HepG2 (cell line): ENCODE measurements around the gene SEMA3B. TPM values are rescaled to one million over a fixed set of nuclear protein-coding genes. Genes with fewer than 3 reads are reported as not detected.

Source experiments
- ATAC-seq: fragments of 200-7000 bp; cut with Tn5 transposase; 3 replicates; pipeline ENCODE4 v1.9.1; 2020; ENCODE audit warnings: mild to moderate bottlenecking, moderate library complexity
- BruUV-seq: library from RNA; stranded (reverse); fragments of 400-500 nt; replicated peaks from 2 replicates; lab custom pipeline; 2021; lab: Mats Ljungman, UMichigan
- CTCF ChIA-PET: fragments of 300-600 bp; formaldehyde crosslinking; extraction: SDS; loops from one replicate; lab custom pipeline; 2021; ENCODE audit warnings: low total read pairs, inconsistent platforms, low intra/inter-chr PET ratio; lab: Yijun Ruan, JAX
- POLR2A ChIA-PET: fragments of 350-600 bp; sonication (Branson Sonifier 250); formaldehyde crosslinking; loops from one replicate; lab custom pipeline; 2020; ENCODE audit warnings: antibody characterized with exemption, inconsistent platforms; lab: Yijun Ruan, JAX
- DNase-seq: peaks from one replicate; pipeline ENCODE4 v3.0.0-alpha.2; 2015; ENCODE audit warnings: low spot score
- FAIRE-seq: peaks from 3 replicates; lab custom pipeline; 2011; peaks lifted over from hg19 to GRCh38; lab: Jason Lieb, UNC
- H2AFZ ChIP-seq: one replicate; pipeline ENCODE4 v1.6.1; 2011; ENCODE audit warnings: low read length, inconsistent platforms
- H3K27ac ChIP-seq: fragments of 300-600 bp; 3 replicates; pipeline ENCODE4 v1.8.0; 2011; ENCODE audit warnings: mixed run types, mild to moderate bottlenecking, mixed read lengths, low read length, inconsistent platforms; ENCODE audit not compliant: insufficient read depth; ENCODE audit errors: extremely low read length
- H3K27me3 ChIP-seq, 2 experiments: fragments of 200-600 bp in 1 of 2; 2 replicates in 1 of 2; 3 replicates in 1 of 2; pipeline versions ENCODE4 v1.6.0 to v1.8.0; 2011; ENCODE audit warnings: low read length in 2 of 2, mild to moderate bottlenecking in 2 of 2, moderate library complexity in 2 of 2, inconsistent platforms in 1 of 2; ENCODE audit not compliant: insufficient read depth in 2 of 2, control insufficient read depth in 1 of 2
- H3K36me3 ChIP-seq, 2 experiments: fragments of 200-600 bp in 1 of 2; replicated peaks in 1 of 2; 2 replicates in 1 of 2; 3 replicates in 1 of 2; pipeline versions ENCODE4 v1.5.1 to v1.8.0; 2011; ENCODE audit warnings: low read length in 2 of 2, inconsistent platforms in 1 of 2; ENCODE audit not compliant: insufficient read depth in 2 of 2, control insufficient read depth in 1 of 2
- H3K4me1 ChIP-seq: 2 replicates; pipeline ENCODE4 v1.5.1; 2012; ENCODE audit warnings: low read length, inconsistent platforms; ENCODE audit not compliant: insufficient read depth
- H3K4me2 ChIP-seq: 2 replicates; pipeline ENCODE4 v1.6.0; 2011; ENCODE audit warnings: low read depth, low read length, inconsistent platforms
- H3K4me3 ChIP-seq, 3 experiments: fragments of 200-600 bp in 1 of 3; sonication (generic), shearing (Covaris generic) in 1 of 3; replicated peaks in 1 of 3; 2 replicates each; pipeline ENCODE4 v1.5.1; 2011 to 2016; ENCODE audit warnings: low read length in 3 of 3, inconsistent platforms in 2 of 3, low read depth in 2 of 3, mild to moderate bottlenecking in 2 of 3, control low read depth in 1 of 3, mixed read lengths in 1 of 3; ENCODE audit not compliant: insufficient read depth in 1 of 3
- H3K79me2 ChIP-seq: one replicate; pipeline ENCODE4 v1.6.1; 2011; ENCODE audit warnings: low read length, inconsistent platforms; ENCODE audit not compliant: insufficient read depth
- H3K9ac ChIP-seq: 2 replicates; pipeline ENCODE4 v1.6.0; 2011; ENCODE audit warnings: mild to moderate bottlenecking, low read depth, low read length, inconsistent platforms; ENCODE audit not compliant: insufficient read depth
- H3K9me3 ChIP-seq: 2 replicates; pipeline ENCODE4 v1.5.1; 2012; ENCODE audit warnings: mild to moderate bottlenecking, low read length
- H4K20me1 ChIP-seq: 2 replicates; pipeline ENCODE4 v1.6.0; 2011; ENCODE audit warnings: inconsistent platforms, mild to moderate bottlenecking, low read length, moderate library complexity; ENCODE audit not compliant: insufficient read depth
- EEA1 ChIP-seq: sonication (generic); formaldehyde crosslinking; IDR thresholded peaks from 2 replicates; pipeline ENCODE4 v1.5.1; 2020; ENCODE audit warnings: mild to moderate bottlenecking, missing genetic modification reagents, borderline replicate concordance
- EED ChIP-seq: sonication (generic); formaldehyde crosslinking; IDR thresholded peaks from 2 replicates; pipeline ENCODE4 v1.5.0; 2020; ENCODE audit warnings: mild to moderate bottlenecking, missing genetic modification reagents
- HNRNPL ChIP-seq: fragments of 200-400 bp; formaldehyde crosslinking; IDR thresholded peaks from 2 replicates; pipeline ENCODE4 v1.6.1; 2017; ENCODE audit warnings: mild to moderate bottlenecking, low read depth, low read length
- PHF5A ChIP-seq: IDR thresholded peaks from one replicate; pipeline ENCODE4 v1.6.1; 2018; ENCODE audit warnings: low read depth, missing genetic modification reagents; ENCODE audit not compliant: unreplicated experiment
- PRMT3 ChIP-seq: sonication (generic); formaldehyde crosslinking; IDR thresholded peaks from 2 replicates; pipeline ENCODE4 v1.8.1; 2022; ENCODE audit warnings: low read depth, mild to moderate bottlenecking, moderate library complexity, missing genetic modification reagents, borderline replicate concordance
- ZBTB38 ChIP-seq: sonication (generic); formaldehyde crosslinking; IDR thresholded peaks from 2 replicates; pipeline ENCODE4 v1.5.1; 2020; ENCODE audit warnings: mild to moderate bottlenecking, missing genetic modification reagents
- ZNF232 ChIP-seq: sonication (generic); formaldehyde crosslinking; IDR thresholded peaks from 2 replicates; pipeline ENCODE4 v1.4.0; 2020; ENCODE audit warnings: missing genetic modification reagents, borderline replicate concordance
- ZNF777 ChIP-seq: sonication (generic); formaldehyde crosslinking; IDR thresholded peaks from 2 replicates; pipeline ENCODE4 v1.4.0; 2020; ENCODE audit warnings: missing genetic modification reagents
- ZSCAN21 ChIP-seq: sonication (generic); formaldehyde crosslinking; IDR thresholded peaks from 2 replicates; pipeline ENCODE4 v1.8.0; 2022; ENCODE audit warnings: mild to moderate bottlenecking, missing genetic modification reagents, moderate library complexity, borderline replicate concordance
- WGBS: methylation state at CpG from one replicate; pipeline ENCODE4 v1.1.6; 2017; ENCODE audit warnings: low lambda C conversion rate; 5-methylcytosine and 5-hydroxymethylcytosine counted together
- in situ Hi-C: cut with HindIII; loops from 2 replicates; pipeline ENCODE4 v1.10.0; 2017; ENCODE audit warnings: low pct_unique_long_range_greater_than_20kb; ENCODE audit not compliant: extremely low pct_ligation_motif_present
- intact Hi-C: fragments of 100-400 bp; cut with micrococcal nuclease; formaldehyde crosslinking; loops from one replicate; pipeline ENCODE4 v1.10.0; 2022; ENCODE audit not compliant: unreplicated experiment
- polyA plus RNA-seq, 8 experiments: library from polyadenylated mRNA; depleted of rRNA in 3 of 8; stranded (reverse) in 7 of 8; unstranded in 1 of 8; fragments of >200 nt; fragmentation: Illumina TruSeq in 4 of 8; extraction: Trizol in 4 of 8; gene quantifications; 2 replicates each; pipeline versions ENCODE4 v1.2.1 to v1.2.3, GENCODE V29; 2011 to 2016; ENCODE audit warnings: low read depth in 4 of 8, missing spikeins in 1 of 8, mixed read lengths in 1 of 8; ENCODE audit not compliant: insufficient read depth in 1 of 8
- total RNA-seq, 5 experiments: library from RNA; depleted of rRNA; stranded (reverse); fragments of >200 nt; fragmentation: Illumina TruSeq; extraction: Trizol; gene quantifications; 2 replicates each; pipeline ENCODE4 v1.2.3, GENCODE V29; 2016; ENCODE audit warnings: low read depth in 1 of 5
- TF ChIP-seq, protein P1 (sequence below): sonication (generic); formaldehyde crosslinking; IDR thresholded peaks from 2 replicates; pipeline ENCODE4 v1.5.0; 2020; ENCODE audit warnings: mild to moderate bottlenecking, missing genetic modification reagents
- TF ChIP-seq, protein P2 (sequence below): sonication (generic); formaldehyde crosslinking; IDR thresholded peaks from 2 replicates; pipeline ENCODE4 v1.9.0; 2021; ENCODE audit warnings: mild to moderate bottlenecking, missing genetic modification reagents
- TF ChIP-seq, protein P3 (sequence below): sonication (generic); formaldehyde crosslinking; IDR thresholded peaks from 2 replicates; pipeline ENCODE4 v1.5.0; 2020; ENCODE audit warnings: missing genetic modification reagents, mild to moderate bottlenecking, borderline replicate concordance

SEMA3B gene
- total and polyA plus RNA-seq, 2 of the 13 experiments (the other 11 are each of a cell fraction or from before 2014, with no cell fraction given), result 93.2 to 158 TPM

DNA sequence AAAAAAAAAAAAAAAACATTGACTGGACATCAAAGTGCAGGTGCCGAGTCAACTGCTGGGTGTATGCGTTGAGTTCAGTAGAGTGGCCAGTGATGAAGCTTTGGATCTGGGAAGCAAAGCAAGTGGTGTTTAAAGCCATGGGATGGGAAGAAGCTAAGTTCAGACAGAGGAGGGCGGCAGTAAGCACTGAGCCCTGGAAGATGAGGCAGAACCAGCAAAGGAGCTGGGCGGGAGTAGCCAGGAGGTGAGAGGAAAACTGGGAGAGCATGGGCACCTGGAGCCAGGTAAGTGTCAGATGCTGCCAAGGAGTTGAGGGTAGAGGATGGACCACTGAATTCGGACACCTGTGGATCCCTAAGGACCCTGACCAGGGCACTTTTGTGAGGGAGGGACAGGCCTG is 44.3 kb upstream of the SEMA3B start (continued):
- TF ChIP-seq PRMT3 (CRISPR knock-in tag), result no peak

DNA sequence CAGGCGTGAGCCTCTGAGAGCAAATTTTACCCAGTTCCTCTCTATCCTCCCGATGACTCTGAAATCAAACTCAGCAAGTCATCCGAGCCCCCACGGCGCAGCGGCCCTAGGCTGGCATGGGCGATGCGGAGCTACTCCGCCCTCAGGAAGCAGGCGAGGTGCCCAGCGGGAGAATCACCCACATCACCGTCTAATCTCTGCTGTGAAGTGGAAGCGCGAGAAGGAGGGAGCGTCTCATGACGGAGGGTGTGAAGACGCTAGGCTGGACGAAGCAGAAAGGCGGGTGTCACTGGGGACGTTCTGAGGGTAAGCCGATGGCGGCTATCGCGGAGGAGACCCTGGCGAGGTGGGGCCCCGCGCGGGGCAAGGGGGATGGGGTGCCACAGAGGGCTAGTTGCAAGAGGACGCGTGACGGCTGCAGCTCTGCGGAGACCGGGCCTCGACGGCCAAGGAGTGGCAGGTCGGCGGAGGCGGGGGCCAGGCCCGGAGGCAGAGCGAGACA is 42.0 kb upstream of the SEMA3B start:
- H3K9me3 ChIP-seq, result no peaks in the 10 kb centered on the region
- 67% methylated on average over 24 of the region's 40 CpGs for WGBS
- no peaks in the 10 kb centered on the region for H3K79me2 ChIP-seq
- peak overlapping the region in 2 of 3 experiments; percentile 58 to 88; a peak in 5 of 6 replicates for H3K4me3 ChIP-seq
- in situ Hi-C loops, result loop anchor here (5.0 kb wide), 2 partner anchors 35 to 45 kb away; partner anchors contain the start of gene GNAT1
- no peaks in the 10 kb centered on the region for H4K20me1 ChIP-seq
- DNase-seq (no peak), ATAC-seq (no peak), FAIRE-seq (no peak)
- H3K4me1 ChIP-seq, result peaks cover 79% of the 10 kb centered on the region
- intact Hi-C loops, result loop anchor here (1.0 to 5.0 kb wide), 3 partner anchors 19 to 45 kb away; no protein-coding TSS in a partner anchor
- peak overlapping the region; percentile 73 for H3K4me2 ChIP-seq
- ChIA-PET CTCF (interaction anchor here (1.1 to 9.0 kb wide), 7 partner anchors 17 to 94 kb away, joined by 3 to 265 read pairs (median 26); partner anchors contain the start of gene GNAT1), POLR2A (interaction anchor here (1.4 to 7.3 kb wide), 8 partner anchors 9 to 44 kb away, joined by 4 to 117 read pairs (median 12); partner anchors contain the start of genes GNAI2 and SEMA3B)
- no peaks in the 10 kb centered on the region for H3K27me3 ChIP-seq
- no TSS peak for BruUV-seq
- peak overlapping the region; percentile 28 for H2AFZ ChIP-seq
- no peak overlapping the region for H3K27ac ChIP-seq
- H3K9ac ChIP-seq, result peak overlapping the region; percentile 37; the same call in 1 of the 2 replicates
- no peaks in the 10 kb centered on the region for H3K36me3 ChIP-seq
- TF ChIP-seq PHF5A (CRISPR knock-in tag) (no peak), HNRNPL (0 out of 2 replicates have a peak, but pooled peaks have one; percentile 59), ZBTB38 (CRISPR knock-in tag) (peak; percentile 77), ZNF777 (CRISPR knock-in tag) (peak; percentile 82), EED (CRISPR knock-in tag) (no peak), EEA1 (CRISPR knock-in tag) (0 out of 2 replicates have a peak, but pooled peaks have one; percentile 36), ZNF232 (CRISPR knock-in tag) (0 out of 2 replicates have a peak, but pooled peaks have one; percentile 10), ZSCAN21 (CRISPR knock-in tag) (no peak)
- TF ChIP-seq, protein P1, sequence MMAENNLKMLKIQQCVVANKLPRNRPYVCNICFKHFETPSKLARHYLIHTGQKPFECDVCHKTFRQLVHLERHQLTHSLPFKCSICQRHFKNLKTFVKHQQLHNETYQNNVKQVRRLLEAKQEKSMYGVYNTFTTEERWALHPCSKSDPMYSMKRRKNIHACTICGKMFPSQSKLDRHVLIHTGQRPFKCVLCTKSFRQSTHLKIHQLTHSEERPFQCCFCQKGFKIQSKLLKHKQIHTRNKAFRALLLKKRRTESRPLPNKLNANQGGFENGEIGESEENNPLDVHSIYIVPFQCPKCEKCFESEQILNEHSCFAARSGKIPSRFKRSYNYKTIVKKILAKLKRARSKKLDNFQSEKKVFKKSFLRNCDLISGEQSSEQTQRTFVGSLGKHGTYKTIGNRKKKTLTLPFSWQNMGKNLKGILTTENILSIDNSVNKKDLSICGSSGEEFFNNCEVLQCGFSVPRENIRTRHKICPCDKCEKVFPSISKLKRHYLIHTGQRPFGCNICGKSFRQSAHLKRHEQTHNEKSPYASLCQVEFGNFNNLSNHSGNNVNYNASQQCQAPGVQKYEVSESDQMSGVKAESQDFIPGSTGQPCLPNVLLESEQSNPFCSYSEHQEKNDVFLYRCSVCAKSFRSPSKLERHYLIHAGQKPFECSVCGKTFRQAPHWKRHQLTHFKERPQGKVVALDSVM, result no peak
- TF ChIP-seq, protein P2, sequence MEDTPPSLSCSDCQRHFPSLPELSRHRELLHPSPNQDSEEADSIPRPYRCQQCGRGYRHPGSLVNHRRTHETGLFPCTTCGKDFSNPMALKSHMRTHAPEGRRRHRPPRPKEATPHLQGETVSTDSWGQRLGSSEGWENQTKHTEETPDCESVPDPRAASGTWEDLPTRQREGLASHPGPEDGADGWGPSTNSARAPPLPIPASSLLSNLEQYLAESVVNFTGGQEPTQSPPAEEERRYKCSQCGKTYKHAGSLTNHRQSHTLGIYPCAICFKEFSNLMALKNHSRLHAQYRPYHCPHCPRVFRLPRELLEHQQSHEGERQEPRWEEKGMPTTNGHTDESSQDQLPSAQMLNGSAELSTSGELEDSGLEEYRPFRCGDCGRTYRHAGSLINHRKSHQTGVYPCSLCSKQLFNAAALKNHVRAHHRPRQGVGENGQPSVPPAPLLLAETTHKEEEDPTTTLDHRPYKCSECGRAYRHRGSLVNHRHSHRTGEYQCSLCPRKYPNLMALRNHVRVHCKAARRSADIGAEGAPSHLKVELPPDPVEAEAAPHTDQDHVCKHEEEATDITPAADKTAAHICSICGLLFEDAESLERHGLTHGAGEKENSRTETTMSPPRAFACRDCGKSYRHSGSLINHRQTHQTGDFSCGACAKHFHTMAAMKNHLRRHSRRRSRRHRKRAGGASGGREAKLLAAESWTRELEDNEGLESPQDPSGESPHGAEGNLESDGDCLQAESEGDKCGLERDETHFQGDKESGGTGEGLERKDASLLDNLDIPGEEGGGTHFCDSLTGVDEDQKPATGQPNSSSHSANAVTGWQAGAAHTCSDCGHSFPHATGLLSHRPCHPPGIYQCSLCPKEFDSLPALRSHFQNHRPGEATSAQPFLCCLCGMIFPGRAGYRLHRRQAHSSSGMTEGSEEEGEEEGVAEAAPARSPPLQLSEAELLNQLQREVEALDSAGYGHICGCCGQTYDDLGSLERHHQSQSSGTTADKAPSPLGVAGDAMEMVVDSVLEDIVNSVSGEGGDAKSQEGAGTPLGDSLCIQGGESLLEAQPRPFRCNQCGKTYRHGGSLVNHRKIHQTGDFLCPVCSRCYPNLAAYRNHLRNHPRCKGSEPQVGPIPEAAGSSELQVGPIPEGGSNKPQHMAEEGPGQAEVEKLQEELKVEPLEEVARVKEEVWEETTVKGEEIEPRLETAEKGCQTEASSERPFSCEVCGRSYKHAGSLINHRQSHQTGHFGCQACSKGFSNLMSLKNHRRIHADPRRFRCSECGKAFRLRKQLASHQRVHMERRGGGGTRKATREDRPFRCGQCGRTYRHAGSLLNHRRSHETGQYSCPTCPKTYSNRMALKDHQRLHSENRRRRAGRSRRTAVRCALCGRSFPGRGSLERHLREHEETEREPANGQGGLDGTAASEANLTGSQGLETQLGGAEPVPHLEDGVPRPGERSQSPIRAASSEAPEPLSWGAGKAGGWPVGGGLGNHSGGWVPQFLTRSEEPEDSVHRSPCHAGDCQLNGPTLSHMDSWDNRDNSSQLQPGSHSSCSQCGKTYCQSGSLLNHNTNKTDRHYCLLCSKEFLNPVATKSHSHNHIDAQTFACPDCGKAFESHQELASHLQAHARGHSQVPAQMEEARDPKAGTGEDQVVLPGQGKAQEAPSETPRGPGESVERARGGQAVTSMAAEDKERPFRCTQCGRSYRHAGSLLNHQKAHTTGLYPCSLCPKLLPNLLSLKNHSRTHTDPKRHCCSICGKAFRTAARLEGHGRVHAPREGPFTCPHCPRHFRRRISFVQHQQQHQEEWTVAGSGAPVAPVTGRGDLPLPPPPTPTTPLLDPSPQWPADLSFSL (CRISPR knock-in tag), result no peak
- TF ChIP-seq, protein P3, sequence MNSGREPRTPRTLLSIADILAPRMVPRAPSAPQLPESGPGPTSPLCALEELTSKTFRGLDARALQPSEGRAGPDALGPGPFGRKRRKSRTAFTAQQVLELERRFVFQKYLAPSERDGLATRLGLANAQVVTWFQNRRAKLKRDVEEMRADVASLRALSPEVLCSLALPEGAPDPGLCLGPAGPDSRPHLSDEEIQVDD (CRISPR knock-in tag), result peak; percentile 15; the same call in 1 of the 2 replicates
